H9 (cell line): ENCODE data around the gene UBE2G1. TPM values are rescaled to one million over a fixed set of nuclear protein-coding genes. Genes with fewer than 3 reads are reported as not detected.

ENCODE experiments used
- DNase-seq: peaks from one replicate; pipeline ENCODE4 v3.0.0-alpha.2; 2017
- H2AFZ ChIP-seq: one replicate; pipeline ENCODE4 v1.6.1; 2013; ENCODE audit warnings: mild to moderate bottlenecking, low read length, control low read depth, moderate library complexity
- H2AK5ac ChIP-seq: 2 replicates; pipeline ENCODE4 v1.6.1; 2013; ENCODE audit warnings: low read length, control low read depth, mixed read lengths; ENCODE audit not compliant: insufficient read length
- H2BK120ac ChIP-seq: one replicate; pipeline ENCODE4 v1.6.1; 2013; ENCODE audit warnings: low read depth, mild to moderate bottlenecking, low read length, control low read depth, inconsistent platforms; ENCODE audit not compliant: poor library complexity, severe bottlenecking
- H2BK12ac ChIP-seq: 2 replicates; pipeline ENCODE4 v1.6.1; 2013; ENCODE audit warnings: low read length, control low read depth, mixed read lengths, low read depth; ENCODE audit not compliant: insufficient read length
- H2BK15ac ChIP-seq: 2 replicates; pipeline ENCODE4 v1.6.1; 2013; ENCODE audit warnings: low read depth, low read length, control low read depth
- H2BK20ac ChIP-seq: one replicate; pipeline ENCODE4 v1.6.1; 2013; ENCODE audit warnings: low read depth, mild to moderate bottlenecking, low read length, control low read depth, inconsistent platforms; ENCODE audit not compliant: poor library complexity, severe bottlenecking
- H2BK5ac ChIP-seq: 2 replicates; pipeline ENCODE4 v1.6.1; 2013; ENCODE audit warnings: low read length, control low read depth, mixed read lengths; ENCODE audit not compliant: insufficient read length
- H3K14ac ChIP-seq: 2 replicates; pipeline ENCODE4 v1.6.1; 2013; ENCODE audit warnings: low read length, control low read depth; ENCODE audit not compliant: insufficient read depth
- H3K18ac ChIP-seq: 2 replicates; pipeline ENCODE4 v1.6.1; 2013; ENCODE audit warnings: low read depth, mild to moderate bottlenecking, mixed read lengths, low read length, control low read depth; ENCODE audit not compliant: insufficient read length
- H3K23ac ChIP-seq: 2 replicates; pipeline ENCODE4 v1.6.1; 2013; ENCODE audit warnings: low read length, control low read depth, mixed read lengths, low read depth; ENCODE audit not compliant: insufficient read length
- H3K23me2 ChIP-seq: 2 replicates; pipeline ENCODE4 v1.6.1; 2013; ENCODE audit warnings: low read depth, mild to moderate bottlenecking, mixed read lengths, low read length, control low read depth; ENCODE audit not compliant: insufficient read length, poor library complexity, severe bottlenecking
- H3K27ac ChIP-seq: 2 replicates; pipeline ENCODE4 v1.5.1; 2013; ENCODE audit warnings: low read length, control low read depth, mixed read lengths, low read depth; ENCODE audit not compliant: insufficient read length
- H3K27me3 ChIP-seq: 2 replicates; pipeline ENCODE4 v1.6.1; 2013; ENCODE audit warnings: low read length, control low read depth, inconsistent platforms; ENCODE audit not compliant: insufficient read depth
- H3K4ac ChIP-seq: 2 replicates; pipeline ENCODE4 v1.6.1; 2013; ENCODE audit warnings: low read depth, mild to moderate bottlenecking, control low read depth, inconsistent platforms, low read length, moderate library complexity
- H3K4me1 ChIP-seq: 2 replicates; pipeline ENCODE4 v1.6.1; 2013; ENCODE audit warnings: low read length, control low read depth, inconsistent platforms; ENCODE audit not compliant: insufficient read depth
- H3K4me2 ChIP-seq: 2 replicates; pipeline ENCODE4 v1.6.1; 2013; ENCODE audit warnings: low read length, control low read depth, mixed read lengths; ENCODE audit not compliant: insufficient read length, insufficient read depth
- H3K56ac ChIP-seq: 2 replicates; pipeline ENCODE4 v1.6.1; 2013; ENCODE audit warnings: low read depth, mild to moderate bottlenecking, mixed read lengths, low read length, control low read depth; ENCODE audit not compliant: insufficient read length
- H3K79me1 ChIP-seq: 2 replicates; pipeline ENCODE4 v1.6.1; 2013; ENCODE audit warnings: low read depth, mild to moderate bottlenecking, moderate library complexity, low read length, control low read depth, inconsistent platforms; ENCODE audit not compliant: insufficient read depth, poor library complexity, severe bottlenecking
- H3K79me2 ChIP-seq: 2 replicates; pipeline ENCODE4 v1.6.1; 2013; ENCODE audit warnings: low read length, control low read depth, inconsistent platforms; ENCODE audit not compliant: insufficient read depth
- H3K9ac ChIP-seq: 2 replicates; pipeline ENCODE4 v1.6.1; 2013; ENCODE audit warnings: low read length, control low read depth, mixed read lengths; ENCODE audit not compliant: insufficient read length; ENCODE audit errors: extremely low read depth
- H3K9me3 ChIP-seq: one replicate; pipeline ENCODE4 v1.6.1; 2013; ENCODE audit warnings: low read depth, low read length, inconsistent platforms; ENCODE audit not compliant: control insufficient read depth
- H3T11ph ChIP-seq: one replicate; pipeline ENCODE4 v1.6.1; 2013; ENCODE audit warnings: mild to moderate bottlenecking, low read length, control low read depth, inconsistent platforms
- H4K20me1 ChIP-seq: one replicate; pipeline ENCODE4 v1.6.1; 2013; ENCODE audit not compliant: control insufficient read depth, insufficient read length, insufficient read depth
- H4K5ac ChIP-seq: 2 replicates; pipeline ENCODE4 v1.6.1; 2013; ENCODE audit warnings: low read depth, mild to moderate bottlenecking, mixed read lengths, low read length, control low read depth; ENCODE audit not compliant: insufficient read length
- H4K8ac ChIP-seq: replicated peaks from 2 replicates; pipeline ENCODE4 v1.6.1; 2013; ENCODE audit warnings: low read length, control low read depth, mixed read lengths, low read depth; ENCODE audit not compliant: insufficient read length
- H4K91ac ChIP-seq: 2 replicates; pipeline ENCODE4 v1.6.1; 2013; ENCODE audit warnings: low read depth, mild to moderate bottlenecking, moderate library complexity, mixed read lengths, low read length, control low read depth; ENCODE audit not compliant: insufficient read length
- H3K27ac Mint-ChIP-seq, 3 experiments: 2 replicates in 2 of 3; 3 replicates in 1 of 3; pipeline ENCODE4 v1.8.0; 2020 to 2021; ENCODE audit warnings: mixed read lengths in 3 of 3, mild to moderate bottlenecking in 1 of 3, moderate library complexity in 1 of 3
- H3K27me3 Mint-ChIP-seq: 2 replicates; pipeline ENCODE4 v1.8.0; 2021; ENCODE audit warnings: low read depth, mild to moderate bottlenecking, moderate library complexity, mixed read lengths
- H3K36me3 Mint-ChIP-seq, 3 experiments: 2 replicates in 2 of 3; 3 replicates in 1 of 3; pipeline ENCODE4 v1.8.0; 2020 to 2021; ENCODE audit warnings: low read depth in 3 of 3, mixed read lengths in 3 of 3; ENCODE audit not compliant: insufficient read depth in 1 of 3
- H3K4me1 Mint-ChIP-seq, 2 experiments: 2 replicates each; pipeline ENCODE4 v1.8.0; 2020; ENCODE audit warnings: mixed read lengths in 2 of 2
- H3K4me3 Mint-ChIP-seq, 2 experiments: 2 replicates in 1 of 2; 3 replicates in 1 of 2; pipeline ENCODE4 v1.8.0; 2020 to 2021; ENCODE audit warnings: mild to moderate bottlenecking in 2 of 2, mixed read lengths in 2 of 2, moderate library complexity in 1 of 2
- H3K9me3 Mint-ChIP-seq, 2 experiments: 2 replicates in 1 of 2; 3 replicates in 1 of 2; pipeline ENCODE4 v1.8.0; 2020; ENCODE audit warnings: mild to moderate bottlenecking in 2 of 2, mixed read lengths in 2 of 2, moderate library complexity in 1 of 2
- WGBS: extraction: QIAGEN DNeasy Blood & Tissue Kit; methylation state at CpG from one replicate; pipeline ENCODE4 v1.1.7; 2013; ENCODE audit warnings: missing lambda C conversion rate, low lambda C conversion rate, mixed read lengths; ENCODE audit not compliant: insufficient read length; ENCODE audit errors: extremely low coverage; 5-methylcytosine and 5-hydroxymethylcytosine counted together
- total RNA-seq: library from RNA; stranded (reverse); gene quantifications from 2 replicates; pipeline ENCODE4 v1.2.1, GENCODE V29; 2021
- TF ChIP-seq, protein P1 (sequence below): fragments of 200-600 bp; sonication (generic); conservative IDR thresholded peaks from 3 replicates; pipeline ENCODE4 v1.8.0; 2021; ENCODE audit warnings: antibody characterized with exemption, mild to moderate bottlenecking

UBE2G1 gene
- total RNA-seq, 1 experiment from 2014 or later: 188 TPM

DNA sequence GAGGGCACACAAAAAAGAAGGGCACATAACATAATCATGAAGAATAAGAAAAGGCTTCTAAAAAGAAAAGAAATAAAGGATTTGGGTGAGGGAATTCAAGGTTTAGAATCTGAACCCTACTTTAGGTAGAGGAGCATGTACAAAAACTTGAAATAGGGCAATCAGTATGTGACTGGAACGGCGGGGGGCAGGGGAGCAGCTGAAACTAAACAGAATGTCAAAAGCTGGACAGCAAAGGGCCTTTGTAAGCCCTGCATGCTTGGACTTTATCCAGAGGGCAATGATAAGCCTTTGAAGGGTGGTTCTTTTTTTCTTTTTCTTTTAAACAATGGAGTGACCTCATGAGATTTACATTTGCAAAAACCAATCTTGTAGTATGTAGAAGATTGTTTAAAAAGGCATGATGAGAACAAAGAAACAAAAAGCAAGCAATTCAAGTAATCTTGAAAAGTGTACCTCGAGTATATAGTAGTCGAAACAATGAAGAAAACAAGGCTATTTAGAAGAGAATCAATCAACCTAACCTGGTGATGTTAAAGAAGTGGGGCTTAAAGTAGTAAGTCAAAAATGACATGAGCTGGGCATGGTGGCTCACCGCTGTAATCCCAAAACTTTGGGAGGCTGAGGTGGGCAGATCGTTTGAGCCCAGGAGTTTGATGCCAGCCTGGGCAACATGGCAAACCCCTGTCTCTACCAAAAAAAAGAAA is 56.0 kb downstream of the UBE2G1 start:
- Histone ChIP-seq H3K18ac (no peak overlapping the region), H2BK12ac (no peak overlapping the region), H2BK120ac (no peak overlapping the region), H3K9me3 (no peaks in the 10 kb centered on the region), H3K9ac (no peak overlapping the region), H4K8ac (no peak overlapping the region), H3K27me3 (no peaks in the 10 kb centered on the region), H3K79me1 (peaks cover 4% of the 10 kb centered on the region), H3K4ac (no peak overlapping the region), H3K56ac (no peak overlapping the region), H2BK5ac (no peak overlapping the region), H4K91ac (no peak overlapping the region), H2BK20ac (no peak overlapping the region), H2AK5ac (no peak overlapping the region), H2BK15ac (no peak overlapping the region), H3K79me2 (peaks cover 40% of the 10 kb centered on the region; the same call in 1 of the 2 replicates), H3K4me2 (no peak overlapping the region), H4K20me1 (peaks cover 2% of the 10 kb centered on the region), H3K23ac (no peak overlapping the region), H3K14ac (no peak overlapping the region), H3K23me2 (no peaks in the 10 kb centered on the region), H3K27ac (no peak overlapping the region), H2AFZ (no peak overlapping the region), H3T11ph (no peak overlapping the region), H3K4me1 (peaks cover 11% of the 10 kb centered on the region; the same call in 1 of the 2 replicates), H4K5ac (no peak overlapping the region)
- no CpG with 5 or more reads among the region's 6 CpGs for WGBS
- TF ChIP-seq, protein P1, sequence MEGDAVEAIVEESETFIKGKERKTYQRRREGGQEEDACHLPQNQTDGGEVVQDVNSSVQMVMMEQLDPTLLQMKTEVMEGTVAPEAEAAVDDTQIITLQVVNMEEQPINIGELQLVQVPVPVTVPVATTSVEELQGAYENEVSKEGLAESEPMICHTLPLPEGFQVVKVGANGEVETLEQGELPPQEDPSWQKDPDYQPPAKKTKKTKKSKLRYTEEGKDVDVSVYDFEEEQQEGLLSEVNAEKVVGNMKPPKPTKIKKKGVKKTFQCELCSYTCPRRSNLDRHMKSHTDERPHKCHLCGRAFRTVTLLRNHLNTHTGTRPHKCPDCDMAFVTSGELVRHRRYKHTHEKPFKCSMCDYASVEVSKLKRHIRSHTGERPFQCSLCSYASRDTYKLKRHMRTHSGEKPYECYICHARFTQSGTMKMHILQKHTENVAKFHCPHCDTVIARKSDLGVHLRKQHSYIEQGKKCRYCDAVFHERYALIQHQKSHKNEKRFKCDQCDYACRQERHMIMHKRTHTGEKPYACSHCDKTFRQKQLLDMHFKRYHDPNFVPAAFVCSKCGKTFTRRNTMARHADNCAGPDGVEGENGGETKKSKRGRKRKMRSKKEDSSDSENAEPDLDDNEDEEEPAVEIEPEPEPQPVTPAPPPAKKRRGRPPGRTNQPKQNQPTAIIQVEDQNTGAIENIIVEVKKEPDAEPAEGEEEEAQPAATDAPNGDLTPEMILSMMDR: no peak
- peaks cover 24 to 53% (median 34%) of the 10 kb centered on the region in 3 experiments for H3K36me3 Mint-ChIP-seq
- DNase-seq: no peak
- H3K27ac Mint-ChIP-seq: peak overlapping the region in 2 of 3 experiments; percentile 41; a peak in 3 of 7 replicates
- peaks cover 70 to 73% of the 10 kb centered on the region in 2 experiments for H3K4me1 Mint-ChIP-seq
- H3K27me3 Mint-ChIP-seq: no peaks in the 10 kb centered on the region
- peaks cover 13 to 16% of the 10 kb centered on the region in 2 experiments for H3K9me3 Mint-ChIP-seq
- H3K4me3 Mint-ChIP-seq: no peak overlapping the region; a peak in 1 of 5 replicates
